ENCODE data around the gene KRTAP5-5. TPM values are rescaled to one million over a fixed set of nuclear protein-coding genes. Genes with fewer than 3 reads are reported as not detected.
"Not testable (repeated sequence)": the region's sequence is repeated elsewhere in the genome, so short reads cannot be mapped to it uniquely, and the experiment has no call there.

Gene KRTAP5-5
- total RNA-seq, 2 experiments from 2014 or later = not detected

- Mint-ChIP-seq H3K9me3 (no peaks in the 10 kb centered on the region), H3K27me3 (peaks cover 30% of the 10 kb centered on the region), H3K27ac (no peak overlapping the region), H3K4me1 (peaks cover 13% of the 10 kb centered on the region), H3K36me3 (ENCODE audit: low read depth) (no peaks in the 10 kb centered on the region), H3K4me3 (no peak overlapping the region)
- DNase-seq = no peak
- ChIA-PET POLR2A (no interaction called here), CTCF (no interaction called here)
Observed at GRCh38 chr11:1656061-1656441, 26.5 kb downstream of the KRTAP5-5 start.

- H3K27ac Mint-ChIP-seq = no peak overlapping the region
- CTCF ChIA-PET = no interaction called here
- H3K36me3 Mint-ChIP-seq (ENCODE audit: low read depth) = no peaks in the 10 kb centered on the region
- H3K27me3 Mint-ChIP-seq = peaks cover 30% of the 10 kb centered on the region
- no peaks in the 10 kb centered on the region for H3K9me3 Mint-ChIP-seq
- POLR2A ChIA-PET = no interaction called here
- peaks cover 13% of the 10 kb centered on the region for H3K4me1 Mint-ChIP-seq
- DNase-seq = no peak
- no peak overlapping the region for H3K4me3 Mint-ChIP-seq
Observed at GRCh38 chr11:1656670-1657069, 27.1 kb downstream of the KRTAP5-5 start.

GRCh38 chr11:1659506-1659905, 29.9 kb downstream of the KRTAP5-5 start:
- H3K4me3 Mint-ChIP-seq = no peak overlapping the region
- no peak overlapping the region for H3K27ac Mint-ChIP-seq
- H3K36me3 Mint-ChIP-seq (ENCODE audit: low read depth) = no peaks in the 10 kb centered on the region
- ChIA-PET POLR2A (no interaction called here), CTCF (interaction anchor here (0.6 to 1.0 kb wide), 2 partner anchors 173 to 341 kb away, joined by 3 read pairs; no protein-coding TSS in a partner anchor)
- peaks cover 19% of the 10 kb centered on the region for H3K4me1 Mint-ChIP-seq
- peaks cover 35% of the 10 kb centered on the region for H3K27me3 Mint-ChIP-seq
- DNase-seq = no peak
- H3K9me3 Mint-ChIP-seq = no peaks in the 10 kb centered on the region

- ChIA-PET CTCF (interaction anchor here (0.6 kb wide), 1 partner anchor 173 kb away, joined by 3 read pairs; no protein-coding TSS in a partner anchor), POLR2A (no interaction called here)
- DNase-seq = no peak
- Mint-ChIP-seq H3K9me3 (no peaks in the 10 kb centered on the region), H3K4me1 (peaks cover 19% of the 10 kb centered on the region), H3K27me3 (peaks cover 35% of the 10 kb centered on the region), H3K27ac (no peak overlapping the region), H3K36me3 (ENCODE audit: low read depth) (no peaks in the 10 kb centered on the region), H3K4me3 (no peak overlapping the region)
Observed at GRCh38 chr11:1660111-1660867, 30.7 kb downstream of the KRTAP5-5 start.

GRCh38 chr11:1661454-1662269, 32.1 kb downstream of the KRTAP5-5 start:
- Mint-ChIP-seq H3K27me3 (peaks cover 33% of the 10 kb centered on the region), H3K4me1 (peaks cover 19% of the 10 kb centered on the region)
- CTCF ChIA-PET; POLR2A ChIA-PET; H3K36me3 Mint-ChIP-seq (ENCODE audit: low read depth); H3K27ac Mint-ChIP-seq; H3K4me3 Mint-ChIP-seq; DNase-seq; H3K9me3 Mint-ChIP-seq: not testable (repeated sequence)

GRCh38 chr11:1662699-1663283, 33.2 kb downstream of the KRTAP5-5 start:
- H3K9me3 Mint-ChIP-seq; H3K4me3 Mint-ChIP-seq; POLR2A ChIA-PET; H3K36me3 Mint-ChIP-seq (ENCODE audit: low read depth); CTCF ChIA-PET; H3K27ac Mint-ChIP-seq; DNase-seq: not testable (repeated sequence)
- peaks cover 19% of the 10 kb centered on the region for H3K4me1 Mint-ChIP-seq
- peaks cover 31% of the 10 kb centered on the region for H3K27me3 Mint-ChIP-seq

GRCh38 chr11:1665313-1665712, 35.7 kb downstream of the KRTAP5-5 start:
- Mint-ChIP-seq H3K9me3 (no peaks in the 10 kb centered on the region), H3K27ac (no peak overlapping the region), H3K36me3 (ENCODE audit: low read depth) (no peaks in the 10 kb centered on the region), H3K4me3 (no peak overlapping the region), H3K4me1 (peaks cover 7% of the 10 kb centered on the region), H3K27me3 (peaks cover 33% of the 10 kb centered on the region)
- no peak for DNase-seq
- POLR2A ChIA-PET = no interaction called here
- CTCF ChIA-PET = no interaction called here

GRCh38 chr11:1667121-1667850, 37.7 kb downstream of the KRTAP5-5 start:
- ChIA-PET POLR2A (no interaction called here), CTCF (no interaction called here)
- H3K4me3 Mint-ChIP-seq = no peak overlapping the region
- DNase-seq = no peak
- H3K27ac Mint-ChIP-seq = no peak overlapping the region
- H3K27me3 Mint-ChIP-seq = peaks cover 26% of the 10 kb centered on the region
- no peaks in the 10 kb centered on the region for H3K36me3 Mint-ChIP-seq (ENCODE audit: low read depth)
- peaks cover 2% of the 10 kb centered on the region for H3K4me1 Mint-ChIP-seq
- no peaks in the 10 kb centered on the region for H3K9me3 Mint-ChIP-seq

- CTCF ChIA-PET = no interaction called here
Observed at GRCh38 chr11:1667906-1668305, 38.3 kb downstream of the KRTAP5-5 start.

GRCh38 chr11:1668911-1669473, 39.4 kb downstream of the KRTAP5-5 start:
- CTCF ChIA-PET = interaction anchor here (1.0 kb wide), 1 partner anchor 16 kb away, joined by 3 read pairs; no protein-coding TSS in a partner anchor
- DNase-seq = no peak
- Mint-ChIP-seq H3K4me1 (no peaks in the 10 kb centered on the region), H3K27me3 (peaks cover 26% of the 10 kb centered on the region), H3K27ac (no peak overlapping the region), H3K9me3 (no peaks in the 10 kb centered on the region), H3K36me3 (ENCODE audit: low read depth) (no peaks in the 10 kb centered on the region), H3K4me3 (no peak overlapping the region)
- POLR2A ChIA-PET = no interaction called here

More at GRCh38 chr11:1667906-1668305, 38.3 kb downstream of the KRTAP5-5 start:
- Mint-ChIP-seq H3K27me3 (peaks cover 20% of the 10 kb centered on the region), H3K4me3 (no peak overlapping the region), H3K27ac (no peak overlapping the region), H3K9me3 (no peaks in the 10 kb centered on the region), H3K4me1 (no peaks in the 10 kb centered on the region), H3K36me3 (ENCODE audit: low read depth) (no peaks in the 10 kb centered on the region)
- POLR2A ChIA-PET = no interaction called here
- DNase-seq = no peak

- Mint-ChIP-seq H3K9me3 (no peaks in the 10 kb centered on the region), H3K4me3 (no peak overlapping the region), H3K36me3 (ENCODE audit: low read depth) (no peaks in the 10 kb centered on the region), H3K27ac (no peak overlapping the region), H3K27me3 (peaks cover 28% of the 10 kb centered on the region), H3K4me1 (no peaks in the 10 kb centered on the region)
- no peak for DNase-seq
- POLR2A ChIA-PET = no interaction called here
- CTCF ChIA-PET = interaction anchor here (0.6 to 1.0 kb wide), 2 partner anchors 17 to 163 kb away, joined by 3 read pairs; no protein-coding TSS in a partner anchor
Observed at GRCh38 chr11:1669546-1670218, 40.1 kb downstream of the KRTAP5-5 start.

- H3K36me3 Mint-ChIP-seq (ENCODE audit: low read depth); H3K4me1 Mint-ChIP-seq; H3K4me3 Mint-ChIP-seq; H3K27ac Mint-ChIP-seq; H3K9me3 Mint-ChIP-seq; POLR2A ChIA-PET; DNase-seq: not testable (repeated sequence)
- CTCF ChIA-PET = interaction anchor here (0.6 to 1.0 kb wide), 2 partner anchors 18 to 162 kb away, joined by 3 read pairs; no protein-coding TSS in a partner anchor
- peaks cover 34% of the 10 kb centered on the region for H3K27me3 Mint-ChIP-seq
Observed at GRCh38 chr11:1670457-1670856, 40.9 kb downstream of the KRTAP5-5 start.
